NCI-H446 treated with DMSO at 0.1 percent for 48 hours (cell line): Measurements from ENCODE around the gene HS6ST2.
"Not testable (repeated sequence)": the region's sequence is repeated elsewhere in the genome, so short reads cannot be mapped to it uniquely, and the experiment has no call there.

Source experiments
- DNase-seq: peaks from one replicate; lab custom pipeline; 2025; lab: John Stamatoyannopoulos, UW

HS6ST2 gene

GRCh38 chrX:132940727-132941327 lies 17.6 kb downstream of the HS6ST2 start:
- no peak for DNase-seq

- DNase-seq, result no peak
These were observed 25.3 kb downstream of the HS6ST2 start for GRCh38 chrX:132933170-132933569.

GRCh38 chrX:132924426-132924825 lies 34.0 kb downstream of the HS6ST2 start:
- DNase-seq, result no peak

GRCh38 chrX:132918523-132918922 lies 39.9 kb downstream of the HS6ST2 start:
- no peak for DNase-seq

GRCh38 chrX:132916349-132916748 lies 42.1 kb downstream of the HS6ST2 start:
- DNase-seq, result no peak

GRCh38 chrX:132909643-132910042 lies 48.8 kb downstream of the HS6ST2 start:
- DNase-seq, result no peak

GRCh38 chrX:132908891-132909290 lies 49.5 kb downstream of the HS6ST2 start:
- no peak for DNase-seq

- DNase-seq, result no peak
These were observed 57.7 kb downstream of the HS6ST2 start for GRCh38 chrX:132900633-132901293.

- no peak for DNase-seq
These were observed 70.9 kb downstream of the HS6ST2 start for GRCh38 chrX:132887569-132887968.

- no peak for DNase-seq
These were observed 75.0 kb downstream of the HS6ST2 start for GRCh38 chrX:132883358-132883915.

GRCh38 chrX:132880753-132881152 lies 77.7 kb downstream of the HS6ST2 start:
- not testable (repeated sequence) for DNase-seq

- no peak for DNase-seq
These were observed 80.4 kb downstream of the HS6ST2 start for GRCh38 chrX:132877954-132878536.

GRCh38 chrX:132876523-132877338 lies 81.7 kb downstream of the HS6ST2 start:
- no peak for DNase-seq

GRCh38 chrX:132875650-132876522 lies 82.5 kb downstream of the HS6ST2 start:
- DNase-seq, result no peak

GRCh38 chrX:132862562-132862961 lies 95.9 kb downstream of the HS6ST2 start:
- no peak for DNase-seq

GRCh38 chrX:132861076-132861475 lies 97.4 kb downstream of the HS6ST2 start:
- DNase-seq, result no peak

GRCh38 chrX:132860200-132860599 lies 98.2 kb downstream of the HS6ST2 start:
- DNase-seq, result no peak

GRCh38 chrX:132858018-132858417 lies 100.4 kb downstream of the HS6ST2 start:
- DNase-seq, result no peak

GRCh38 chrX:132855780-132856341 lies 102.6 kb downstream of the HS6ST2 start:
- DNase-seq, result no peak

GRCh38 chrX:132853040-132853439 lies 105.4 kb downstream of the HS6ST2 start:
- no peak for DNase-seq
